ENCODE data around the gene TECPR2. TPM values are rescaled to one million over a fixed set of nuclear protein-coding genes. Genes with fewer than 3 reads are reported as not detected.
A peak's percentile ranks its signal among the peaks of the same experiment; 100 is the strongest.

Gene TECPR2
- total and polyA plus RNA-seq, 2 of the 13 experiments (the other 11 are each of a cell fraction or from before 2014, with no cell fraction given): 3.5 to 5.7 TPM

DNA sequence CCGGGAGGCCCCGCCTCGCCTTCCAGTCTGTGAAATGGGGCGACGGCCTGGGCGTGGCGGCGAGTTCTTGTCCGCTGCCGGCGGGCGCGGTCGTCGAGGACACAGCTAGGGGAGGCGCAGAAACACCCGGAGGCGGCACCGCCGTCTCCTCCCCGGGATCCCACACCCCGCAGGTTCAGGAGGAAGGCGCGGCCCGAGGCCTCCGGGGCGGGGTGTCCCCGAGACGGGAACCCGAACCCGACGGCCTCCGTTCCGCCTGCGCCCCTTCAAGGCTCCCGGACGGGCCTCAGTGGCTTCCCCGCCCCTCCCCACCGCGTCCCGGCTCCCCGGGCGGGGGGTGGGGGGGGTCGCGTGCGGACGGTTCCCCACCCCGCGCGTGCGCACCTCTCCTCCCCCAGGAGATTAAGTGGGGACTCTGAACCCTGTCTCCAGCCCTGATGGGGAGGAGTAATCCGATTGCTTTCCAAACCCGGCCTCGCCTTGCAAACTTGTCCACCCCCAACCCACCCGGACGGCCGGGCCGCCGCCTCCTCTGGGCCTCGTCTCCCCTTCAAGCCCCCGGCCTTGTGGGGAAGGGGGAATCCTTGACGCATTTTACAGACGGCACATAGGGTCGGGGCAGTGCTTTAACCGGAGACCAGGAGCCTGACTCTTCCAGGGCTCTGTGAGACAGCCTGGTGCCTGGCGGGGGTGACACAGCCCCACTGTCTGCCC lies 182.2 kb downstream of the TECPR2 start (continued):
- TF ChIP-seq ZNF770 (CRISPR knock-in tag; IDR thresholded peaks at IDR 0.05) (peak; percentile 92), SSRP1 (CRISPR knock-in tag; IDR thresholded peaks at IDR 0.05) (no peak), HHEX (CRISPR knock-in tag; IDR thresholded peaks at IDR 0.05) (no peak), PCBP1 (IDR thresholded peaks at IDR 0.05; ENCODE audit: borderline replicate concordance, low read depth, low read length) (no peak), BRF2 (CRISPR knock-in tag; IDR thresholded peaks at IDR 0.05) (0 out of 2 replicates have a peak, but pooled peaks have one; percentile 8), NR1H2 (CRISPR knock-in tag; IDR thresholded peaks at IDR 0.05; ENCODE audit: borderline replicate concordance, low read depth) (0 out of 2 replicates have a peak, but pooled peaks have one; percentile 35), ZSCAN29 (CRISPR knock-in tag; conservative IDR thresholded peaks at IDR 0.05) (peak; percentile 95; the same call in 1 of the 2 replicates), NFIB (CRISPR knock-in tag; IDR thresholded peaks at IDR 0.05; ENCODE audit: borderline replicate concordance) (no peak), KDM6A (CRISPR knock-in tag; IDR thresholded peaks at IDR 0.05; ENCODE audit: low read depth) (no peak), PAXIP1 (CRISPR knock-in tag; conservative IDR thresholded peaks at IDR 0.05) (peak; percentile 80)
- TF ChIP-seq, protein P1, sequence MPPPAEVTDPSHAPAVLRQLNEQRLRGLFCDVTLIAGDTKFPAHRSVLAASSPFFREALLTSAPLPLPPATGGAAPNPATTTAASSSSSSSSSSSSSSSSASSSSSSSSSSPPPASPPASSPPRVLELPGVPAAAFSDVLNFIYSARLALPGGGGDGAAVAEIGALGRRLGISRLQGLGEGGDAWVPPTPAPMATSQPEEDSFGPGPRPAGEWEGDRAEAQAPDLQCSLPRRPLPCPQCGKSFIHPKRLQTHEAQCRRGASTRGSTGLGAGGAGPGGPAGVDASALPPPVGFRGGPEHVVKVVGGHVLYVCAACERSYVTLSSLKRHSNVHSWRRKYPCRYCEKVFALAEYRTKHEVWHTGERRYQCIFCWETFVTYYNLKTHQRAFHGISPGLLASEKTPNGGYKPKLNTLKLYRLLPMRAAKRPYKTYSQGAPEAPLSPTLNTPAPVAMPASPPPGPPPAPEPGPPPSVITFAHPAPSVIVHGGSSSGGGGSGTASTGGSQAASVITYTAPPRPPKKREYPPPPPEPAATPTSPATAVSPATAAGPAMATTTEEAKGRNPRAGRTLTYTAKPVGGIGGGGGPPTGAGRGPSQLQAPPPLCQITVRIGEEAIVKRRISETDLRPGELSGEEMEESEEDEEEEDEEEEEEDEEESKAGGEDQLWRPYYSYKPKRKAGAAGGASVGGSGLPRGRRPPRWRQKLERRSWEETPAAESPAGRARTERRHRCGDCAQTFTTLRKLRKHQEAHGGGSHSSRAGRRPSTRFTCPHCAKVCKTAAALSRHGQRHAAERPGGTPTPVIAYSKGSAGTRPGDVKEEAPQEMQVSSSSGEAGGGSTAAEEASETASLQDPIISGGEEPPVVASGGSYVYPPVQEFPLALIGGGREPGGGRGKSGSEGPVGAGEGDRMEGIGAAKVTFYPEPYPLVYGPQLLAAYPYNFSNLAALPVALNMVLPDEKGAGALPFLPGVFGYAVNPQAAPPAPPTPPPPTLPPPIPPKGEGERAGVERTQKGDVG (CRISPR knock-in tag; IDR thresholded peaks at IDR 0.05; ENCODE audit: borderline replicate concordance): peak; percentile 28; the same call in 1 of the 2 replicates
- TF ChIP-seq, protein P2, sequence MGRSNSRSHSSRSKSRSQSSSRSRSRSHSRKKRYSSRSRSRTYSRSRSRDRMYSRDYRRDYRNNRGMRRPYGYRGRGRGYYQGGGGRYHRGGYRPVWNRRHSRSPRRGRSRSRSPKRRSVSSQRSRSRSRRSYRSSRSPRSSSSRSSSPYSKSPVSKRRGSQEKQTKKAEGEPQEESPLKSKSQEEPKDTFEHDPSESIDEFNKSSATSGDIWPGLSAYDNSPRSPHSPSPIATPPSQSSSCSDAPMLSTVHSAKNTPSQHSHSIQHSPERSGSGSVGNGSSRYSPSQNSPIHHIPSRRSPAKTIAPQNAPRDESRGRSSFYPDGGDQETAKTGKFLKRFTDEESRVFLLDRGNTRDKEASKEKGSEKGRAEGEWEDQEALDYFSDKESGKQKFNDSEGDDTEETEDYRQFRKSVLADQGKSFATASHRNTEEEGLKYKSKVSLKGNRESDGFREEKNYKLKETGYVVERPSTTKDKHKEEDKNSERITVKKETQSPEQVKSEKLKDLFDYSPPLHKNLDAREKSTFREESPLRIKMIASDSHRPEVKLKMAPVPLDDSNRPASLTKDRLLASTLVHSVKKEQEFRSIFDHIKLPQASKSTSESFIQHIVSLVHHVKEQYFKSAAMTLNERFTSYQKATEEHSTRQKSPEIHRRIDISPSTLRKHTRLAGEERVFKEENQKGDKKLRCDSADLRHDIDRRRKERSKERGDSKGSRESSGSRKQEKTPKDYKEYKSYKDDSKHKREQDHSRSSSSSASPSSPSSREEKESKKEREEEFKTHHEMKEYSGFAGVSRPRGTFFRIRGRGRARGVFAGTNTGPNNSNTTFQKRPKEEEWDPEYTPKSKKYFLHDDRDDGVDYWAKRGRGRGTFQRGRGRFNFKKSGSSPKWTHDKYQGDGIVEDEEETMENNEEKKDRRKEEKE (IDR thresholded peaks at IDR 0.05): no peak
